ENCODE measurements around the gene LMBR1L.

DNA sequence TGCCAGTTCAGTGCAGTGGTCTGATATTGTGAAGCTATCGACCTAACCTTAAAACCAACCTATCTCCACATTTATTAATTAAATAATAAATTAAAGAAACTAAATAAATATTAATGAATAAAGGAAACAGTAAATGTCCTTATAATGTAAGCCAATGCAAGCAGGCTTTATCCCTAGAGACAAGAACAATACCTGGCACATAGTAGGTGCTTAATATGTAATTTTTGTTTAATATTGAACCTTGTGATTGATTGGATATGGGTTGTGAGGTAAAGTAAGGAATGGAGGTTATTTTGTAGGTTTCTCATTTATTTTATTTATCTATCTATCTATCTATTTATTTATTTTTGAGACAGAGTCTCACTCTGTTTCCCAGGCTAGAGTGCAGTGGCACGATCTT, 28.4 kb upstream of the LMBR1L start:
- TF ChIP-seq, protein P1, sequence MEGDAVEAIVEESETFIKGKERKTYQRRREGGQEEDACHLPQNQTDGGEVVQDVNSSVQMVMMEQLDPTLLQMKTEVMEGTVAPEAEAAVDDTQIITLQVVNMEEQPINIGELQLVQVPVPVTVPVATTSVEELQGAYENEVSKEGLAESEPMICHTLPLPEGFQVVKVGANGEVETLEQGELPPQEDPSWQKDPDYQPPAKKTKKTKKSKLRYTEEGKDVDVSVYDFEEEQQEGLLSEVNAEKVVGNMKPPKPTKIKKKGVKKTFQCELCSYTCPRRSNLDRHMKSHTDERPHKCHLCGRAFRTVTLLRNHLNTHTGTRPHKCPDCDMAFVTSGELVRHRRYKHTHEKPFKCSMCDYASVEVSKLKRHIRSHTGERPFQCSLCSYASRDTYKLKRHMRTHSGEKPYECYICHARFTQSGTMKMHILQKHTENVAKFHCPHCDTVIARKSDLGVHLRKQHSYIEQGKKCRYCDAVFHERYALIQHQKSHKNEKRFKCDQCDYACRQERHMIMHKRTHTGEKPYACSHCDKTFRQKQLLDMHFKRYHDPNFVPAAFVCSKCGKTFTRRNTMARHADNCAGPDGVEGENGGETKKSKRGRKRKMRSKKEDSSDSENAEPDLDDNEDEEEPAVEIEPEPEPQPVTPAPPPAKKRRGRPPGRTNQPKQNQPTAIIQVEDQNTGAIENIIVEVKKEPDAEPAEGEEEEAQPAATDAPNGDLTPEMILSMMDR (IDR thresholded peaks at IDR 0.05) = no peak
- TF ChIP-seq POLR2A (IDR thresholded peaks at IDR 0.05) = no peak

All from breast epithelium (tissue), 3 donors.